Medulla oblongata (tissue), 1 donor: ENCODE results near the gene ABCA3.

Source experiments
- DNase-seq: peaks from one replicate; pipeline ENCODE4 v3.0.0-alpha.2; 2015; ENCODE audit errors: extremely low spot score

ABCA3 gene

GRCh38 chr16:2317231-2318020 is 23.1 kb downstream of the ABCA3 start:
- no peak for DNase-seq

- DNase-seq, result no peak
Measured at GRCh38 chr16:2308089-2308962, 32.2 kb downstream of the ABCA3 start.

GRCh38 chr16:2299915-2300192 is 40.7 kb downstream of the ABCA3 start:
- no peak for DNase-seq

GRCh38 chr16:2299121-2299914 is 41.2 kb downstream of the ABCA3 start:
- no peak for DNase-seq

- DNase-seq, result no peak
Measured at GRCh38 chr16:2298621-2299020, 41.9 kb downstream of the ABCA3 start.

GRCh38 chr16:2297506-2297860 is 43.0 kb downstream of the ABCA3 start:
- DNase-seq, result no peak

- peak; percentile 20 for DNase-seq
Measured at GRCh38 chr16:2296661-2297505, 43.6 kb downstream of the ABCA3 start.

GRCh38 chr16:2295056-2295798 is 45.3 kb downstream of the ABCA3 start:
- DNase-seq, result no peak

GRCh38 chr16:2292221-2292620 is 48.3 kb downstream of the ABCA3 start:
- DNase-seq, result no peak

- DNase-seq, result no peak
Measured at GRCh38 chr16:2289282-2289681, 51.2 kb downstream of the ABCA3 start.

GRCh38 chr16:2288726-2289125 is 51.8 kb downstream of the ABCA3 start:
- DNase-seq, result no peak

GRCh38 chr16:2287916-2288547 is 52.5 kb downstream of the ABCA3 start:
- DNase-seq, result no peak

- no peak for DNase-seq
Measured at GRCh38 chr16:2286550-2286949, 54.0 kb downstream of the ABCA3 start.

GRCh38 chr16:2285731-2286191 is 54.8 kb downstream of the ABCA3 start:
- DNase-seq, result no peak

- no peak for DNase-seq
Measured at GRCh38 chr16:2284797-2285576, 55.5 kb downstream of the ABCA3 start.

GRCh38 chr16:2284001-2284770 is 56.3 kb downstream of the ABCA3 start:
- no peak for DNase-seq

- no peak for DNase-seq
Measured at GRCh38 chr16:2282866-2283555, 57.5 kb downstream of the ABCA3 start.

- DNase-seq, result no peak
Measured at GRCh38 chr16:2282262-2282661, 58.3 kb downstream of the ABCA3 start.
